Measurements from ENCODE around the gene FGA.

The FGA gene

GRCh38 chr4:154560824-154561231, 29.7 kb downstream of the FGA start:
- TF ChIP-seq GLIS3 (CRISPR knock-in tag; IDR thresholded peaks at IDR 0.05) (no peak), TCF4 (CRISPR knock-in tag; IDR thresholded peaks at IDR 0.05; ENCODE audit: borderline replicate concordance) (no peak), ESRRG (CRISPR knock-in tag; IDR thresholded peaks at IDR 0.05) (no peak), ZNF70 (CRISPR knock-in tag; IDR thresholded peaks at IDR 0.05) (no peak)
- no peak for ATAC-seq

GRCh38 chr4:154560419-154560801, 30.1 kb downstream of the FGA start:
- no peak for TF ChIP-seq OSR1 (CRISPR knock-in tag; IDR thresholded peaks at IDR 0.05)
- no peak for TF ChIP-seq TSHZ2 (CRISPR knock-in tag; IDR thresholded peaks at IDR 0.05)
- no peak for TF ChIP-seq ZNF70 (CRISPR knock-in tag; IDR thresholded peaks at IDR 0.05)
- TF ChIP-seq ZC3H10 (CRISPR knock-in tag; IDR thresholded peaks at IDR 0.05): no peak
- TF ChIP-seq ZFP3 (CRISPR knock-in tag; IDR thresholded peaks at IDR 0.05): no peak
- TF ChIP-seq CREB5 (CRISPR knock-in tag; IDR thresholded peaks at IDR 0.05; ENCODE audit: low read depth): no peak
- no peak for ATAC-seq

GRCh38 chr4:154559494-154560418, 30.8 kb downstream of the FGA start:
- TF ChIP-seq GLIS3 (CRISPR knock-in tag; IDR thresholded peaks at IDR 0.05) (no peak), ZNF8 (CRISPR knock-in tag; IDR thresholded peaks at IDR 0.05) (no peak), CSDC2 (CRISPR knock-in tag; IDR thresholded peaks at IDR 0.05) (no peak), ZFP3 (CRISPR knock-in tag; IDR thresholded peaks at IDR 0.05) (no peak), PPARA (CRISPR knock-in tag; IDR thresholded peaks at IDR 0.05; ENCODE audit: borderline replicate concordance) (no peak)
- peak; percentile 99 for ATAC-seq

GRCh38 chr4:154559141-154559493, 31.4 kb downstream of the FGA start:
- TF ChIP-seq SNAI2 (CRISPR knock-in tag; IDR thresholded peaks at IDR 0.05) (no peak), ZNF565 (CRISPR knock-in tag; conservative IDR thresholded peaks at IDR 0.05; ENCODE audit: low read depth) (no peak), CSRNP3 (CRISPR knock-in tag; IDR thresholded peaks at IDR 0.05) (no peak), OSR1 (CRISPR knock-in tag; IDR thresholded peaks at IDR 0.05) (no peak), ZFP3 (CRISPR knock-in tag; IDR thresholded peaks at IDR 0.05) (no peak), ARNTL (CRISPR knock-in tag; IDR thresholded peaks at IDR 0.05; ENCODE audit: borderline replicate concordance, low read depth) (no peak), GLIS3 (CRISPR knock-in tag; IDR thresholded peaks at IDR 0.05) (no peak), ZNF8 (CRISPR knock-in tag; IDR thresholded peaks at IDR 0.05) (no peak), RARB (CRISPR knock-in tag; IDR thresholded peaks at IDR 0.05) (no peak), ISL1 (CRISPR knock-in tag; IDR thresholded peaks at IDR 0.05) (no peak), ZC3H10 (CRISPR knock-in tag; IDR thresholded peaks at IDR 0.05) (no peak), ZFP30 (CRISPR knock-in tag; IDR thresholded peaks at IDR 0.05) (no peak), CSDC2 (CRISPR knock-in tag; IDR thresholded peaks at IDR 0.05) (no peak), TSHZ2 (CRISPR knock-in tag; IDR thresholded peaks at IDR 0.05) (no peak), TCF4 (CRISPR knock-in tag; IDR thresholded peaks at IDR 0.05; ENCODE audit: borderline replicate concordance) (no peak), CREB5 (CRISPR knock-in tag; IDR thresholded peaks at IDR 0.05; ENCODE audit: low read depth) (no peak), POU6F1 (CRISPR knock-in tag; IDR thresholded peaks at IDR 0.05; ENCODE audit: borderline replicate concordance, low read depth) (no peak)
- ATAC-seq: peak; percentile 59

All from SK-N-SH treated with all-trans-retinoic acid at 6 μM for 48 hours (cell line).